ENCODE measurements around the gene EPSTI1. TPM values are rescaled to one million over a fixed set of nuclear protein-coding genes. Genes with fewer than 3 reads are reported as not detected.
"Not testable (repeated sequence)": the region's sequence is repeated elsewhere in the genome, so short reads cannot be mapped to it uniquely, and the experiment has no call there.

Gene EPSTI1
- total and polyA plus RNA-seq, 2 donors, result 27.2 to 66.8 TPM

- Histone ChIP-seq H3K4me3 (ENCODE audit: low read length in 2 of 2) (no peak overlapping the region), H3K9me3 (ENCODE audit: control insufficient read depth in 2 of 2, insufficient read depth in 1 of 2, low read length in 1 of 2) (no peaks in the 10 kb centered on the region), H3K27ac (ENCODE audit: low read depth in 1 of 2, low read length in 1 of 2) (no peak overlapping the region), H3K27me3 (ENCODE audit: control insufficient read depth in 2 of 2, insufficient read depth in 1 of 2, low read length in 1 of 2) (no peaks in the 10 kb centered on the region), H3K4me1 (ENCODE audit: control insufficient read depth in 2 of 2, insufficient read depth in 2 of 2, low read length in 2 of 2) (peaks cover 11 to 25% of the 10 kb centered on the region in 2 donors), H3K36me3 (ENCODE audit: control insufficient read depth in 2 of 2, insufficient read depth in 2 of 2, low read length in 1 of 2) (no peaks in the 10 kb centered on the region)
- no peak for DNase-seq (ENCODE audit: low read depth in 6 of 9, low spot score in 9 of 9)
- 86% methylated on average over 2 of the region's 2 CpGs for WGBS
These were observed 5.3 kb upstream of the EPSTI1 start for GRCh38 chr13:42997381-42997780.

GRCh38 chr13:42996584-42996983, 4.5 kb upstream of the EPSTI1 start:
- no peak overlapping the region for H3K4me3 ChIP-seq (ENCODE audit: low read length in 2 of 2)
- no peaks in the 10 kb centered on the region for H3K9me3 ChIP-seq (ENCODE audit: control insufficient read depth in 2 of 2, insufficient read depth in 1 of 2, low read length in 1 of 2)
- H3K4me1 ChIP-seq (ENCODE audit: control insufficient read depth in 2 of 2, insufficient read depth in 2 of 2, low read length in 2 of 2), result peaks cover 11 to 21% of the 10 kb centered on the region in 2 donors
- 94% methylated on average over 3 of the region's 3 CpGs for WGBS
- no peak overlapping the region for H3K27ac ChIP-seq (ENCODE audit: low read depth in 1 of 2, low read length in 1 of 2)
- H3K36me3 ChIP-seq (ENCODE audit: control insufficient read depth in 2 of 2, insufficient read depth in 2 of 2, low read length in 1 of 2), result no peaks in the 10 kb centered on the region
- no peak for DNase-seq (ENCODE audit: low read depth in 6 of 9, low spot score in 9 of 9)
- no peaks in the 10 kb centered on the region for H3K27me3 ChIP-seq (ENCODE audit: control insufficient read depth in 2 of 2, insufficient read depth in 1 of 2, low read length in 1 of 2)

GRCh38 chr13:42994878-42995277, 2.8 kb upstream of the EPSTI1 start:
- H3K9me3 ChIP-seq (ENCODE audit: control insufficient read depth in 2 of 2, insufficient read depth in 1 of 2, low read length in 1 of 2), result no peaks in the 10 kb centered on the region
- peaks cover 18 to 24% of the 10 kb centered on the region in 2 donors for H3K4me1 ChIP-seq (ENCODE audit: control insufficient read depth in 2 of 2, insufficient read depth in 2 of 2, low read length in 2 of 2)
- H3K4me3 ChIP-seq (ENCODE audit: low read length in 2 of 2), result no peak overlapping the region
- DNase-seq (ENCODE audit: low read depth in 6 of 9, low spot score in 9 of 9), result no peak
- H3K36me3 ChIP-seq (ENCODE audit: control insufficient read depth in 2 of 2, insufficient read depth in 2 of 2, low read length in 1 of 2), result no peaks in the 10 kb centered on the region
- H3K27ac ChIP-seq (ENCODE audit: low read depth in 1 of 2, low read length in 1 of 2), result no peak overlapping the region
- WGBS, result 97% methylated on average over 1 of the region's 1 CpG
- H3K27me3 ChIP-seq (ENCODE audit: control insufficient read depth in 2 of 2, insufficient read depth in 1 of 2, low read length in 1 of 2), result no peaks in the 10 kb centered on the region

- H3K4me3 ChIP-seq (ENCODE audit: low read length in 2 of 2), result peak overlapping the region; percentile 74 to 95
- DNase-seq (ENCODE audit: low read depth in 6 of 9, low spot score in 9 of 9), result no peak
- WGBS, result 21% methylated on average over 4 of the region's 4 CpGs
- H3K4me1 ChIP-seq (ENCODE audit: control insufficient read depth in 2 of 2, insufficient read depth in 2 of 2, low read length in 2 of 2), result peaks cover 18 to 26% of the 10 kb centered on the region in 2 donors
- H3K27me3 ChIP-seq (ENCODE audit: control insufficient read depth in 2 of 2, insufficient read depth in 1 of 2, low read length in 1 of 2), result no peaks in the 10 kb centered on the region
- peak overlapping the region; percentile 91 to 99 for H3K27ac ChIP-seq (ENCODE audit: low read depth in 1 of 2, low read length in 1 of 2)
- no peaks in the 10 kb centered on the region for H3K36me3 ChIP-seq (ENCODE audit: control insufficient read depth in 2 of 2, insufficient read depth in 2 of 2, low read length in 1 of 2)
- no peaks in the 10 kb centered on the region for H3K9me3 ChIP-seq (ENCODE audit: control insufficient read depth in 2 of 2, insufficient read depth in 1 of 2, low read length in 1 of 2)
These were observed 702 bp upstream of the EPSTI1 start for GRCh38 chr13:42992764-42993122.

- peak overlapping the region; percentile 91 to 99 for H3K27ac ChIP-seq (ENCODE audit: low read depth in 1 of 2, low read length in 1 of 2)
- not testable (repeated sequence) for H3K27me3 ChIP-seq (ENCODE audit: control insufficient read depth in 2 of 2, insufficient read depth in 1 of 2, low read length in 1 of 2); H3K9me3 ChIP-seq (ENCODE audit: control insufficient read depth in 2 of 2, insufficient read depth in 1 of 2, low read length in 1 of 2); H3K36me3 ChIP-seq (ENCODE audit: control insufficient read depth in 2 of 2, insufficient read depth in 2 of 2, low read length in 1 of 2)
- WGBS, result 62% methylated on average over 15 of the region's 15 CpGs
- H3K4me1 ChIP-seq (ENCODE audit: control insufficient read depth in 2 of 2, insufficient read depth in 2 of 2, low read length in 2 of 2), result peaks cover 18 to 26% of the 10 kb centered on the region in 2 donors
- peak in 1 of 9 donors; percentile 18 for DNase-seq (ENCODE audit: low read depth in 6 of 9, low spot score in 9 of 9)
- peak overlapping the region; percentile 74 to 95 for H3K4me3 ChIP-seq (ENCODE audit: low read length in 2 of 2)
These were observed 676 bp downstream of the EPSTI1 start for GRCh38 chr13:42991233-42991897.

GRCh38 chr13:42990291-42991232, 1.5 kb downstream of the EPSTI1 start:
- 58% methylated on average over 10 of the region's 10 CpGs for WGBS
- Histone ChIP-seq H3K4me1 (ENCODE audit: control insufficient read depth in 2 of 2, insufficient read depth in 2 of 2, low read length in 2 of 2) (peaks cover 18 to 26% of the 10 kb centered on the region in 2 donors), H3K9me3 (ENCODE audit: control insufficient read depth in 2 of 2, insufficient read depth in 1 of 2, low read length in 1 of 2) (no peaks in the 10 kb centered on the region), H3K27ac (ENCODE audit: low read depth in 1 of 2, low read length in 1 of 2) (peak overlapping the region; percentile 43 to 75), H3K27me3 (ENCODE audit: control insufficient read depth in 2 of 2, insufficient read depth in 1 of 2, low read length in 1 of 2) (no peaks in the 10 kb centered on the region), H3K36me3 (ENCODE audit: control insufficient read depth in 2 of 2, insufficient read depth in 2 of 2, low read length in 1 of 2) (peaks cover 0 to 3% of the 10 kb centered on the region in 2 donors), H3K4me3 (ENCODE audit: low read length in 2 of 2) (peak overlapping the region; percentile 19 to 74)
- DNase-seq (ENCODE audit: low read depth in 6 of 9, low spot score in 9 of 9), result peak in 1 of 9 donors; percentile 49

- DNase-seq (ENCODE audit: low read depth in 6 of 9, low spot score in 9 of 9), result no peak
- H3K9me3 ChIP-seq (ENCODE audit: control insufficient read depth in 2 of 2, insufficient read depth in 1 of 2, low read length in 1 of 2), result no peaks in the 10 kb centered on the region
- 91% methylated on average over 7 of the region's 7 CpGs for WGBS
- peaks cover 6% of the 10 kb centered on the region in 2 donors for H3K4me1 ChIP-seq (ENCODE audit: control insufficient read depth in 2 of 2, insufficient read depth in 2 of 2, low read length in 2 of 2)
- H3K36me3 ChIP-seq (ENCODE audit: control insufficient read depth in 2 of 2, insufficient read depth in 2 of 2, low read length in 1 of 2), result peaks cover 3 to 6% of the 10 kb centered on the region in 2 donors
- H3K4me3 ChIP-seq (ENCODE audit: low read length in 2 of 2), result no peak overlapping the region
- H3K27me3 ChIP-seq (ENCODE audit: control insufficient read depth in 2 of 2, insufficient read depth in 1 of 2, low read length in 1 of 2), result no peaks in the 10 kb centered on the region
- no peak overlapping the region for H3K27ac ChIP-seq (ENCODE audit: low read depth in 1 of 2, low read length in 1 of 2)
These were observed 5.9 kb downstream of the EPSTI1 start for GRCh38 chr13:42986176-42986574.

GRCh38 chr13:42985312-42986175, 6.5 kb downstream of the EPSTI1 start:
- no peak for DNase-seq (ENCODE audit: low read depth in 6 of 9, low spot score in 9 of 9)
- H3K27me3 ChIP-seq (ENCODE audit: control insufficient read depth in 2 of 2, insufficient read depth in 1 of 2, low read length in 1 of 2), result no peaks in the 10 kb centered on the region
- WGBS, result 97% methylated on average over 8 of the region's 8 CpGs
- H3K4me1 ChIP-seq (ENCODE audit: control insufficient read depth in 2 of 2, insufficient read depth in 2 of 2, low read length in 2 of 2), result peaks cover 0 to 2% of the 10 kb centered on the region in 2 donors
- no peaks in the 10 kb centered on the region for H3K9me3 ChIP-seq (ENCODE audit: control insufficient read depth in 2 of 2, insufficient read depth in 1 of 2, low read length in 1 of 2)
- no peak overlapping the region for H3K27ac ChIP-seq (ENCODE audit: low read depth in 1 of 2, low read length in 1 of 2)
- H3K4me3 ChIP-seq (ENCODE audit: low read length in 2 of 2), result no peak overlapping the region
- H3K36me3 ChIP-seq (ENCODE audit: control insufficient read depth in 2 of 2, insufficient read depth in 2 of 2, low read length in 1 of 2), result peaks cover 3 to 6% of the 10 kb centered on the region in 2 donors

All from thymus (tissue), 11 donors.